Naive B cell (primary cell): ENCODE data around the gene SPAG5. TPM values are rescaled to one million over a fixed set of nuclear protein-coding genes. Genes with fewer than 3 reads are reported as not detected.
A peak's percentile ranks its signal among the peaks of the same experiment; 100 is the strongest.

ENCODE experiments used
- ATAC-seq, 2 donors: fragments of 150-1000 bp; cut with Tn5 transposase; 2 replicates each; pipeline ENCODE4 v1.10.0; 2021; ENCODE audit warnings: low read depth in 2 of 2, mild to moderate bottlenecking in 2 of 2, moderate library complexity in 2 of 2
- DNase-seq: peaks from one replicate; pipeline ENCODE4 v3.0.0; 2022
- H3K27ac Mint-ChIP-seq, 6 donors: one replicate each; pipeline ENCODE4 v1.8.0; 2020 to 2022; ENCODE audit warnings: mild to moderate bottlenecking in 6 of 6, mixed read lengths in 6 of 6, moderate library complexity in 5 of 6, inconsistent platforms in 2 of 6
- H3K27me3 Mint-ChIP-seq, 3 donors: one replicate each; pipeline ENCODE4 v1.8.0; 2021 to 2022; ENCODE audit warnings: mixed read lengths in 3 of 3, mild to moderate bottlenecking in 1 of 3
- H3K36me3 Mint-ChIP-seq, 2 donors: one replicate each; pipeline ENCODE4 v1.8.0; 2020 to 2022; ENCODE audit warnings: mixed read lengths in 2 of 2, inconsistent platforms in 1 of 2, mild to moderate bottlenecking in 1 of 2
- H3K4me1 Mint-ChIP-seq, 3 donors: one replicate each; pipeline ENCODE4 v1.8.0; 2020 to 2022; ENCODE audit warnings: mixed read lengths in 3 of 3, inconsistent platforms in 1 of 3, mild to moderate bottlenecking in 1 of 3, moderate library complexity in 1 of 3
- H3K4me3 Mint-ChIP-seq, 8 donors: one replicate each; pipeline ENCODE4 v1.8.0; 2020 to 2022; ENCODE audit warnings: mild to moderate bottlenecking in 8 of 8, mixed read lengths in 8 of 8, moderate library complexity in 8 of 8, inconsistent platforms in 2 of 8
- H3K9me3 Mint-ChIP-seq, 7 donors: one replicate each; pipeline ENCODE4 v1.8.0; 2020 to 2022; ENCODE audit warnings: mixed read lengths in 7 of 7, mild to moderate bottlenecking in 5 of 7, inconsistent platforms in 2 of 7, moderate library complexity in 1 of 7
- polyA plus RNA-seq, 6 donors: library from polyadenylated mRNA; unstranded; fragments of 300-500 nt; fragmentation: Illumina TruSeq; gene quantifications; one replicate each; pipeline ENCODE4 v1.2.3, GENCODE V29; 2021; ENCODE audit warnings: low read depth in 6 of 6

Gene SPAG5
- polyA plus RNA-seq, 6 donors from 2014 or later: 0.26 to 1.1 (median 0.62) TPM; not detected in 1

DNA sequence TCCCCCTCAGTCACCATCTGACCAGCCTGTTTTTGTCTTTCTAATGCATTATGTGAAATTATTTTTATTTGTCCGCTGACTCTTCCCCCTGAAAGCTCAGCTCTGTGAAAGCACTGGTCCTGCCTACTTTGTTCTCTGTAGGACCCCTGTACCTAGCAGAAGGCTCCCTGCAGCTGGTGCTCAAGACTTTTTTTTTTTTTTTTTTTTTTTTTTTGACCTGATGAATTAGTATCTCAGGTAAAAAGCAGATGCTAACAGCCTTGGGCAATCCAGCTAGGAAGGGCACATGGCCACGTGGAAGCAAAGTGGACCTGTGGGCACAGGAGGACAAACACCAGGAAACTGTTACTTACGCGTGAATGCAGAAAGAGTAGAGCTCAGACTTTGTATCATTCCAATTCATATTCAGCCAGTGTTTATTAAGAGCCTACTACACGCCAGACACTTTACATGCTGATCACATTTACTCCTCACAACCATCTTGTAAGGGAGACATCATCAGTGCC, 45.8 kb downstream of the SPAG5 start:
- Mint-ChIP-seq H3K27me3 (no peaks in the 10 kb centered on the region), H3K4me1 (peaks cover 52 to 57% (median 55%) of the 10 kb centered on the region in 3 donors), H3K36me3 (peaks cover 31 to 35% of the 10 kb centered on the region in 2 donors), H3K9me3 (no peaks in the 10 kb centered on the region), H3K27ac (peak overlapping the region; percentile 49 to 95 (median 76)), H3K4me3 (peak overlapping the region; percentile 89 to 100 (median 92))
- no peak for ATAC-seq
- no peak for DNase-seq

DNA sequence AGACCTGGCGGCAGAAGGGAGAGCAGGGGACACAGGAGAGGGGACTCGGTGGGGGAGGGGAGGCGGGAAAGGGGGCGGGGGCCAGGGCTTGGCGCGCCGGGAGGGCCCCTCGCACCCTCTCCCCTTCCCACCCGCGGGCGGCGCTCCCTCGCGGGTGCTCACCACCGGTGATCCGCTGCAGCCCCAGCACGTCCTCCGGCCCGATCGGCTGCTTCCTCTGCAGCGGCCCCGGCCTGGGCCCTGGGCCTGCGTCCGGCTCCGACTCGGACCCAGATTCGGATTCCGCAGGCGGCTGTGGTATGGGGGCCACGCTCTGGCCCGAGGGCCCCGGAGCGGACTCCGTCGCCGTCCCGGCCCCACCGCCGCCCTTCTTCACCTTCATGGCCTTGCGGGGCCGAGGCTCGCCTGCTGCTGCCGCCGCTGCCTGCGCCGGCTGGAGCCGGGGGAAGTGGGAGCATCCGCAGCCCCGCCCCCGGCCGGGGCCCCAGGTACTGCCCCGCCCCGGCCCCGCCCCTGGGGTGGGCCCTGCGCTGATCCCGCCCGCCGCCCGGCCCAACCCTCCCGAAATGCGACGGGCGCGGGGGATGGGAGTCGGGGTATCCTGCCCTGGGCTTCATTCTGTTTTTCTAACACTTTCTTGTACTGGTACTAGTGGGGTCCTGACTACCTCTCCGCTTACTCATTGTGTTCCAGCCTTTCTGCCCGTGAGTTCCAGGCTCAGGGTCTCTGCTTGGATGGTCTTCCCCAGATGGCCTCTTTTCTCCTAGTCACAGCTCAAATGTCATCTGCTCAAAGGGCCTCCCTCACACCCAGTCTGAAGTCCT, 46.4 kb downstream of the SPAG5 start, which contains the start of gene UNC119:
TSS of gene UNC119 (minus strand) at position 449 of the 824 bp plus-strand sequence. CDS start at position 382, 67 bp downstream.
- Mint-ChIP-seq H3K36me3 (peaks cover 25 to 29% of the 10 kb centered on the region in 2 donors), H3K27ac (peak within 1 kb of the TSS; percentile 49 to 99 (median 94)), H3K4me3 (peak within 1 kb of the TSS; percentile 90 to 100 (median 94)), H3K9me3 (no peaks in the 10 kb centered on the region), H3K27me3 (no peaks in the 10 kb centered on the region), H3K4me1 (peaks cover 59 to 63% (median 62%) of the 10 kb centered on the region in 3 donors)
- peak; percentile 55 to 60 for ATAC-seq
- peak; percentile 75 for DNase-seq

DNA sequence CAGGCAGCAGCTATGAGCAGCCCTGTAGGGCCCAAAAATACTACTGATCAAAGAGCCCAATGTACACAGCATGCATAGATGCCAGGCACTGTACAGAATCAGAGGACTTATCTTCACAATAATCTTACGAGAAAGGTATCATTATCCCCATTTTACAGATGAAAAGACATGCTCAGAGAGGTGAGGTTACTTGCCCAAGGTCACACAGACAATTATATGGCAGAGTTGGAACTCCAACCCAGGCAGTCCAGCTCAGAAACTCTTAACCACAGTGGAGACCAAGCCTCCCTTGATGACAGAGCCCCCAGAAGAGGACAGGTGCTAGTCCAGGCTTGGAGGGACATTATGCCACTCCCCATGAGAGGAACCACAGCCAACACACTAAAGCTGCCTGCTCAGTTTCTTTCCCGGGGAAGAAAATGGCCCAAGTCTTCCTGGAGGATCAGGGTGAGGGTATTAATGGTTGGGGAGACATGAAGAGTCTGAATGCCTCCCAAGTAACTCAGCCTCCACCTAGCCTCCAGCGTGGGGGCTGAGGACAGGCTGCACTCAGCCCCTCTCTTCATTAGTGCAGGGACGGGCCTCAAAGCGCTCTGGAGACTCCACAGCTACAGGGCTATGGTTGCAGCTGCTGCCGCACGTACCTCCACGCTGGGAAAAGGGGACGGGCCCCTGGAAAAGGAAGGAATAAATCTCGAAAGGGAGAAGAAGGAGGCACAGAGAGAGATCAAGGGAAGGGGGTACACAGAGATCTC, 47.2 kb downstream of the SPAG5 start:
- Mint-ChIP-seq H3K4me3 (peak overlapping the region; percentile 78 to 100 (median 94)), H3K36me3 (peaks cover 20 to 21% of the 10 kb centered on the region in 2 donors), H3K9me3 (no peaks in the 10 kb centered on the region), H3K27me3 (no peaks in the 10 kb centered on the region), H3K4me1 (peaks cover 61 to 66% (median 61%) of the 10 kb centered on the region in 3 donors), H3K27ac (peak overlapping the region; percentile 29 to 99 (median 94))
- ATAC-seq (no peak), DNase-seq (peak; percentile 5)

DNA sequence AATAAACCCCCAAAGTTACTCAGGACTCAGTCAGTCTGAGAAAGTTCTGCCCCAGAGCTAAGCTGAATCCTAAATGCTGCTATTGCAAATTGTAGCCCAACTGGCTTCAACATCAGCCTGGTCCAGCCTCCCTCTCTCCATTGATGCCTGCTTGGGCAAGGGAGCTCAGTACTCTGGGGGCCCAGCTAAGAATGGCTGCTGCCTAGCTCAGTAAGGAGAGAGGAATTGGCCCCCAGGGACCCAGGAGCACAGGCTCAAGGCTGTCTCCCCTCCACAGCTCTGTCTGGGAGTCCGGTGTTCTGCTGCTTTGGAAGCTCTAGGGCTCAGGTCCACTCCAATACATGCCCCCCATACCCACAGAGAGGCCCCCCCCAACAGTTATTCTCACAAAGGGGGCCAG, 48.0 kb downstream of the SPAG5 start:
- Mint-ChIP-seq H3K9me3 (no peaks in the 10 kb centered on the region), H3K36me3 (peaks cover 13 to 15% of the 10 kb centered on the region in 2 donors), H3K4me1 (peaks cover 61 to 69% (median 61%) of the 10 kb centered on the region in 3 donors), H3K4me3 (peak overlapping the region; percentile 68 to 100 (median 94)), H3K27ac (peak overlapping the region in 5 of 6 donors; percentile 95 to 99 (median 98)), H3K27me3 (no peaks in the 10 kb centered on the region)
- ATAC-seq (no peak), DNase-seq (no peak)

DNA sequence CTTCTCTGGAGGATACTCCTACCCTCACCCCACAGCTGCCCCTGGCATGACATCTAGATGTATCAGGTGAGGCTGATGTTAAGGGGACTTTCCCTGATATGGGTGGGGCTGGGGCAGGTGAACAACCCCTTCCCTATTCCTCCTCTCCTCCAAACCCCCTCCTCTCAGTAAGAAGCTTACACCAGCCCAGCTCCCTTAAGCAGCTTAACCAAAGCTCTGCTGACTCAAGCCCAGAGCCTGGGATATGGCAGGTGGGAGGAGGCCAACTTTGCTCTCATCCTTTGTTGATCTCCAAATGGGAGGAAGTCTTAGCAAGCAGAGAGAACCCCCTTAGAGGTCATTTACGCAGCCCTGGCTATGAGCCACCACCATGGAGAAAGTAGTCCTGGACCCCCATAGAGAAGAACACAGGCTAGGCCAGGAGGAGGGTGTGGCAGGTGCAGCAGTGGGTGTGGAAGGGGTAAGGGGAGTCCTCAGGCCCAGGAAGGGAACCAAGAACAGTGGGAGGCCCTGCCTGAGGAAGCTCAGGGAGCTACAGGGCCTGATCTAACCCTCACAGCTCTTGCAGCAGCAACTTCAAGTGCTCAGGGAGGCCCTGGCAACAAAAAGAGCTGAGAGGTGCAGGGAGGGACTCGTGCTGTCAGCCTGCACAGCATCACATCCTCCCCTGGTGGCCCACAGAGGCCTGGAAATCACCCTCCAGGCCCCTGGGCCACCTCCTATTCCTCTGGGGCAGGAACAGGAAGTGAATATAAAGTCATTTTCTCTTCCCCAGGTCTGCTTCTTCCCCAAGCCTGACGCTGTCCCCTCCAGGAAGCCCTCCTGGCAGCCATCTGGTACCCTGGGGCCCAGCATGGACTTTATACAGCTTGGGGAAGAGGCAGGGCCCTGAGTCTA, 49.3 kb downstream of the SPAG5 start:
- Mint-ChIP-seq H3K36me3 (peaks cover 12 to 23% of the 10 kb centered on the region in 2 donors), H3K4me3 (peak overlapping the region; percentile 58 to 100 (median 82)), H3K27ac (peak overlapping the region; percentile 95 to 99 (median 98)), H3K27me3 (no peaks in the 10 kb centered on the region), H3K4me1 (peaks cover 66 to 77% (median 68%) of the 10 kb centered on the region in 3 donors), H3K9me3 (no peaks in the 10 kb centered on the region)
- DNase-seq (peak; percentile 78), ATAC-seq (peak; percentile 76 to 78)

DNA sequence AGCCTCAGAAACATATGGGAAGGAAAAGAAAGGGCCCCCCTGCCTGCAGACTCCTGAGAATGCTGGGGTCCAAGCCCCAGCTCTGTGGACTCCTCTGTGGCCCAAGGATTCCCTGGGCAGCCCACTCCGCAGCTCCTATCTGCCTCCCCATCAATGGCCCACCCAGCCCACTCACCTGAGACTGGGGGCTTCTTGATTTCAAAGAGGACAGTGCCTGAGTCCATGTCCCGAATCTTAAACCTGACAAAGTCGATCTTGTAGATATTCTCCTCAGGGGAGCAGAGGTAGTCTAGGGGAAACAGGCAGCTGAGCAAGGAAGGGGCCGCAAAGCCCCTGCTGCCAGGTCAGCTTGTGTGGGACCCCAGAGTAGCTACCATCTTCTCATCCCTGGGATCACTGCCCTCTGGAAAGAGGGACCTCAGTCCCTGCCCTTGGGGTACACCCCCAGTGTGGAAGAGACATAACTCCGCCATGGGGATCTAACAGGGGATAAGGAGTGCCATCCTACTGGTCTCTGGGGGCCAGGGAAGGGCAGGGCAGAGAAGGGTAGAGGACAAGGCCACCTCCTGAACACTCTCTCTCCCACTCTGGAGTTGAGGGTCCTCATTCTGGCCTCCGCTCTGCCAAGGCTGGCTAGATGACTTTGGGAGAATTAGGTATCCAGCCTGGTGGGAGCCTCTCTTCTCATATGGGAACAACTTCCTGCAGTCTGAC, 50.3 kb downstream of the SPAG5 start:
- H3K9me3 Mint-ChIP-seq: no peaks in the 10 kb centered on the region
- peak overlapping the region; percentile 58 to 100 (median 85) for H3K4me3 Mint-ChIP-seq
- H3K27ac Mint-ChIP-seq: peak overlapping the region; percentile 95 to 100 (median 98)
- H3K36me3 Mint-ChIP-seq: peaks cover 5 to 14% of the 10 kb centered on the region in 2 donors
- H3K27me3 Mint-ChIP-seq: no peaks in the 10 kb centered on the region
- no peak for ATAC-seq
- peaks cover 65 to 81% (median 68%) of the 10 kb centered on the region in 3 donors for H3K4me1 Mint-ChIP-seq
- no peak for DNase-seq

DNA sequence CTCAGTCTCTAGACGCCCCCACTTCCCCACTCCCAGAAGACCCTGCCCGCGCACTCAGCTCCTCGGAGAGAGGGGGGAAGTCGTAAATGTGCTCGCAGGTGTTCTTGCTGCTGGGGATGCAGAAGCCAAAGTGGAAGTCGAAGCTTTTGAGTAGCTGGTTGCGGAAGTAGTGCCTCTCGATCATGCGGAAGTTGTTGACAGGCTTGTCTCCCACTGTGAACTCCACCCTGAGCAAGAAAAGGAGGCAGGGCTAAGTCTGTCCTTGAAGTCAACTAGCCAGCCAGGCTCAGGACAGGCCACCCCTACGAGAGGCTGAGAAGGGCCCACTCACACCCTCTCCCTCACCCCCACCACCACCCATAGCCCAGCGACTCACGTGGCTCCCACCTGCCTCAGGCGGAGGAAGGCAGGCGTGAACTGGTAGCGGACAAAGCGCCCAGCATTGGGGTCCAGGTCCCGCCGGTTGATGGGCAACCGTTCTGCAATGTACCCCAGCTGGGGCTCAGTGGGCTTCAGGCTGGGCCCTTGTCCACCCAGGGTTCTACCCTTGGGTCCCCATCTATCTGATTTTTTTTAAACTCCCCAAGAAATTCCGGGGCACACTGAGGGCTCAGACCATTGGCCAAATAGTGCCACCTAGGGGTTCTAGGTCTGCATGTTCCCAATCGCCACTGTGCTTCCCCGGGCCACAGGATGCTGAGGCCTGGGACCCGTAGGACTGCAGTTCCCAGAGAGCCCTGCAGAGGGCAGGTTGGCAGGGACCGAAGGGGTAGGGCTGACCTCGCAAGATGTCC, 51.0 kb downstream of the SPAG5 start:
- H3K36me3 Mint-ChIP-seq: peaks cover 0 to 10% of the 10 kb centered on the region in 2 donors
- ATAC-seq: peak; percentile 63 to 64
- peaks cover 57 to 74% (median 64%) of the 10 kb centered on the region in 3 donors for H3K4me1 Mint-ChIP-seq

DNA sequence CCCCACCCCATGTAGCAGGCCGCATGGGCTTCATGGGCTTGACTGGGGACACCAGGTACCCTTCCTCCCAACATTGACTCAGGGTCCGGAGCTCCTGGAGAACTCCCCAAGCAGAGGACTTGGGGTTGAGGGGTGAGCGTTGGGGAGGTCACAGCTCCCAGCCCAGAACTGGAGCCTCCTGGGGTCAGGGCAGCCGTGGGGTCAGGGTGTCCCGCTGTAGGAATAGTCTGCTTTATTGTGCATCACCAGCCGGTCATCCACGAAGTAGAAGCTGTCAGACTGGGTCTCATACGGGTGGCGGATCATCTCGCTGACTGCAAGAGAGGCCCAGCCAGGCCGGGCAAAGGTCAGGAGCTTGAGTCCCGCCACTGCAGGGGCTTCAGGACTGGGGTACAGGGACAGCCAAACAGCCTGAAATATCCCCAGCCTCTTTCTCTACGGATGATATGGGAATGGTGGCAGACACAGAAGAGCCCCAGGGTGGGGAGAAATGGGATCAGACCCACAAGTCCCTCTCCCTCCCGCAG, 51.7 kb downstream of the SPAG5 start:
- peak overlapping the region; percentile 95 to 100 (median 98) for H3K27ac Mint-ChIP-seq

More for the DNA sequence above, 51.0 kb downstream of the SPAG5 start:
- Mint-ChIP-seq H3K27me3 (no peaks in the 10 kb centered on the region), H3K9me3 (no peaks in the 10 kb centered on the region), H3K27ac (peak overlapping the region; percentile 95 to 100 (median 98)), H3K4me3 (peak overlapping the region; percentile 55 to 100 (median 86))
- peak; percentile 77 for DNase-seq

DNA sequence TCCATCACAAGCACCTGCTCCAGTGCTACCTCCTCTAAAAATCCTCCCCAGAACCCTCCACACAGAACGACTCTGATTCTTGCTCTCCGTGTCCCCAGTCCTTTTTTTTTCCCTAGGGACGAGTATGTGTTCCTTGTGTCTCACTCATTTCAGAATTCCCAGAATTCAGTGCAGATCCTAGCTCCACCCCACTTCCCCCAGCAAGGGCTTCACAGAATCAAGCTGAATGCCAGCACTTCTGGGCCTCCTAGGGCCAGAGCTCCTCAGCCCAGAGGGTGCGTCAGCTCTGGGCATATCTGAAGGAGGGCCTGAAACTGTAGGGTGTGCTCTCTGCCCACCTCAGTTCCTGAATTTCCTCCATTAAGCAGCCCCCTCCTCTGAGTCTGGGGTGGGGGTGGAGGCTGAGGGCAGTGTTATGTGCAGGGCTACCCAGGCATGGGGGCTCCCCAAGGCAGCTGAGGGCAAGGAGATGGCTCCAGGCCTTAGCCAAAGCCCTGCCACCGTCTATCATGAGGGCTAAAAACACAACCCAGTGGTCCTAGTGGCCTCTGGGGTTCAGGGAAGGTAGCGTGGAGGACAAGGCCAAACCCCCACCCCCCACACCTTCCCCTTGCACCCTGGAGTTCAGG, 52.9 kb downstream of the SPAG5 start:
- ATAC-seq (no peak), DNase-seq (no peak)
- Mint-ChIP-seq H3K4me3 (no peak overlapping the region), H3K9me3 (no peaks in the 10 kb centered on the region), H3K27ac (peak overlapping the region in 3 of 6 donors; percentile 6 to 68 (median 57)), H3K36me3 (peaks cover 0 to 10% of the 10 kb centered on the region in 2 donors), H3K4me1 (peaks cover 41 to 61% (median 49%) of the 10 kb centered on the region in 3 donors), H3K27me3 (no peaks in the 10 kb centered on the region)

More for the DNA sequence above, 51.7 kb downstream of the SPAG5 start:
- ATAC-seq (no peak), DNase-seq (no peak)
- peaks cover 0 to 10% of the 10 kb centered on the region in 2 donors for H3K36me3 Mint-ChIP-seq
- H3K9me3 Mint-ChIP-seq: no peaks in the 10 kb centered on the region
- no peaks in the 10 kb centered on the region for H3K27me3 Mint-ChIP-seq
- H3K4me3 Mint-ChIP-seq: peak overlapping the region; percentile 28 to 100 (median 86)
- peaks cover 54 to 72% (median 60%) of the 10 kb centered on the region in 3 donors for H3K4me1 Mint-ChIP-seq

DNA sequence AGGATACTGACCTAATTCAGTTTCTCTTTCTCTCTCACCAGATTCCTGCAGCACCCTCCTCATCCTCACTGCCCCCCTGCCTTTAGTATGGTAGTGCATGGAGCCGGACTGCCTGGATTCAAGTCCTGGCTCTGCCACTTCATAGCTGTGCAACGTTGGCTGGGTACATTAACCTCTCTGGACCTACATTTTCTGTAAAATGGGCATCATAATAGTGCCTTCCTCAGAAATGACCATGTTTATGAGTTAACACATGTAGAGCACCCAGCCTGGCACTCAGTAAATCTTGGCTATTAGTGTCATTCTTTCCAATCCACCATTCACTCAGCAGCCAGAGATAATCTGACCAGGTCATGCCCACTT, 53.7 kb downstream of the SPAG5 start:
- peaks cover 0 to 10% of the 10 kb centered on the region in 2 donors for H3K36me3 Mint-ChIP-seq
- no peaks in the 10 kb centered on the region for H3K9me3 Mint-ChIP-seq
- no peak overlapping the region for H3K4me3 Mint-ChIP-seq
- no peaks in the 10 kb centered on the region for H3K27me3 Mint-ChIP-seq
- DNase-seq: no peak
- peak overlapping the region in 2 of 6 donors; percentile 68 to 86 for H3K27ac Mint-ChIP-seq
- H3K4me1 Mint-ChIP-seq: peaks cover 35 to 53% (median 41%) of the 10 kb centered on the region in 3 donors
- no peak for ATAC-seq
